Hepatocyte (in vitro differentiated cells): ENCODE results near the gene COG7. TPM values are rescaled to one million over a fixed set of nuclear protein-coding genes. Genes with fewer than 3 reads are reported as not detected.
"Not testable (repeated sequence)": the region's sequence is repeated elsewhere in the genome, so short reads cannot be mapped to it uniquely, and the experiment has no call there.

Experiments used
- DNase-seq: peaks from one replicate; pipeline ENCODE4 v3.0.0-alpha.2; 2016; ENCODE audit warnings: low spot score
- H2AFZ ChIP-seq: fragments of 200-600 bp; sonication (generic); 2 replicates; pipeline ENCODE4 v1.6.0; 2016; ENCODE audit warnings: antibody characterized with exemption, mild to moderate bottlenecking
- H3K27ac ChIP-seq: fragments of 200-600 bp; sonication (generic); 2 replicates; pipeline ENCODE4 v1.5.1; 2016; ENCODE audit warnings: mild to moderate bottlenecking
- H3K27me3 ChIP-seq: fragments of 200-600 bp; sonication (generic); 2 replicates; pipeline ENCODE4 v1.6.1; 2016
- H3K36me3 ChIP-seq: fragments of 200-600 bp; sonication (generic); replicated peaks from 2 replicates; pipeline ENCODE4 v1.5.1; 2016; ENCODE audit warnings: low read depth; ENCODE audit not compliant: insufficient read depth
- H3K4me1 ChIP-seq: fragments of 200-600 bp; sonication (generic); 2 replicates; pipeline ENCODE4 v1.5.1; 2016; ENCODE audit warnings: mild to moderate bottlenecking, moderate library complexity; ENCODE audit not compliant: insufficient read depth
- H3K4me2 ChIP-seq: fragments of 200-600 bp; sonication (generic); 2 replicates; pipeline ENCODE4 v1.6.0; 2016
- H3K4me3 ChIP-seq: fragments of 200-600 bp; sonication (generic); 2 replicates; pipeline ENCODE4 v1.5.1; 2016; ENCODE audit warnings: mild to moderate bottlenecking
- H3K79me2 ChIP-seq: fragments of 200-600 bp; sonication (generic); 2 replicates; pipeline ENCODE4 v1.6.0; 2017; ENCODE audit warnings: mild to moderate bottlenecking
- H3K9me2 ChIP-seq: fragments of 200-600 bp; sonication (generic); replicated peaks from 2 replicates; pipeline ENCODE4 v1.6.0; 2017; ENCODE audit warnings: mild to moderate bottlenecking; ENCODE audit not compliant: insufficient read depth
- H3K9me3 ChIP-seq: fragments of 200-600 bp; sonication (generic); 2 replicates; pipeline ENCODE4 v1.5.1; 2016; ENCODE audit warnings: low read depth, mild to moderate bottlenecking
- H4K20me1 ChIP-seq: fragments of 200-600 bp; sonication (generic); 2 replicates; pipeline ENCODE4 v1.6.0; 2016; ENCODE audit warnings: mild to moderate bottlenecking; ENCODE audit not compliant: insufficient read depth, poor library complexity, severe bottlenecking
- EZH2 ChIP-seq: fragments of 200-600 bp; sonication (generic); IDR thresholded peaks from 2 replicates; pipeline ENCODE4 v1.6.1; 2016; ENCODE audit warnings: antibody characterized with exemption, mild to moderate bottlenecking, borderline replicate concordance
- EZH2phosphoT487 ChIP-seq: fragments of 200-600 bp; sonication (generic); IDR thresholded peaks from one replicate; pipeline ENCODE4 v1.6.1; 2018; ENCODE audit warnings: antibody characterized with exemption, mild to moderate bottlenecking, low read depth, moderate library complexity; ENCODE audit not compliant: unreplicated experiment, severe bottlenecking
- WGBS: methylation state at CpG from one replicate; pipeline ENCODE4 v1.1.6; 2016; ENCODE audit warnings: low lambda C conversion rate; ENCODE audit errors: missing lambda C conversion rate; 5-methylcytosine and 5-hydroxymethylcytosine counted together
- polyA plus RNA-seq: library from polyadenylated mRNA; unstranded; fragments of >200 nt; fragmentation: Nextera tagmentation; extraction: Ambion mirVana; gene quantifications from 2 replicates; pipeline ENCODE4 v1.2.1, GENCODE V29; 2016
- total RNA-seq: library from RNA; depleted of rRNA; stranded (reverse); fragments of >200 nt; gene quantifications from 2 replicates; pipeline ENCODE4 v1.2.3, GENCODE V29; 2014
- TF ChIP-seq, protein P1 (sequence below): fragments of 200-600 bp; sonication (generic); IDR thresholded peaks from 2 replicates; pipeline ENCODE4 v1.5.1; 2016; ENCODE audit warnings: antibody characterized with exemption, mild to moderate bottlenecking; ENCODE audit not compliant: poor library complexity

COG7 gene
- total and polyA plus RNA-seq, 2 experiments from 2014 or later, result 13.5 to 15.4 TPM

DNA sequence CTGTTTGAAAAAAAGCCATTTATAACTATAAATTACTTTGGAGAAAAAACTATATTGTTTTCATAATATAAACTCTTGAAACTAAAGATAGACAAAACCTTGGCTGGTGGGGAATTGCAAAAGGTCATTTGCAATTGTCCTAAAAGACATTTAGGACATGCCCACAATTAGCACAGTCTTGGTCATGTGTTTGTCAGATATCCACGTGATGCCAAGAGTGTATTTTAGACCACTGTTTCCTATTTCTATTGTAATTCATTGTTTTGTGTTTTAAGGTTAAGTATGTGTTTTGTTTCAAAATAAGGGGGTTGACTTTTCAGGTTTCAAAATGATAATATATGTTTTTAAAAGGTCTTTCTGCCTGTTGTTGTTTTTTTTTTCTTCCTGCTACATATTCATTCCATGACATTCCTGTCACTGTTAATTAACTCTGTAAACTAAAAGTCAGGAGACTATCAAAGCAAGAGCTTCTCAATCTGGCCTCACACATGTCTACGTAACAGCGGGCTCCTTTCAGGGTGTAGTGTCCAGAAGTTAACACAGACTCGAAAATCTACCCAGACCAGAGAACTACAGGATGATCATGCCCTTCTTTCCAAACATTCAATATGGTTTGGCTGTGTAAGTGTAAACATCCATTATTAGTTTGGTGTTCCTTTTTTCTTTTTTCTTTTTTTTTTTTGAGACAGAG is 58.7 kb downstream of the COG7 start:
- DNase-seq, result no peak
- Histone ChIP-seq H3K4me3 (no peak overlapping the region), H3K36me3 (no peaks in the 10 kb centered on the region), H3K27me3 (no peaks in the 10 kb centered on the region), H3K4me2 (no peak overlapping the region), H3K9me3 (no peaks in the 10 kb centered on the region), H3K9me2 (no peaks in the 10 kb centered on the region), H3K79me2 (no peaks in the 10 kb centered on the region), H3K27ac (no peak overlapping the region), H2AFZ (no peak overlapping the region), H3K4me1 (no peaks in the 10 kb centered on the region), H4K20me1 (no peaks in the 10 kb centered on the region)
- WGBS, result 92% methylated on average over 4 of the region's 4 CpGs
- TF ChIP-seq EZH2, result no peak
- TF ChIP-seq, protein P1, sequence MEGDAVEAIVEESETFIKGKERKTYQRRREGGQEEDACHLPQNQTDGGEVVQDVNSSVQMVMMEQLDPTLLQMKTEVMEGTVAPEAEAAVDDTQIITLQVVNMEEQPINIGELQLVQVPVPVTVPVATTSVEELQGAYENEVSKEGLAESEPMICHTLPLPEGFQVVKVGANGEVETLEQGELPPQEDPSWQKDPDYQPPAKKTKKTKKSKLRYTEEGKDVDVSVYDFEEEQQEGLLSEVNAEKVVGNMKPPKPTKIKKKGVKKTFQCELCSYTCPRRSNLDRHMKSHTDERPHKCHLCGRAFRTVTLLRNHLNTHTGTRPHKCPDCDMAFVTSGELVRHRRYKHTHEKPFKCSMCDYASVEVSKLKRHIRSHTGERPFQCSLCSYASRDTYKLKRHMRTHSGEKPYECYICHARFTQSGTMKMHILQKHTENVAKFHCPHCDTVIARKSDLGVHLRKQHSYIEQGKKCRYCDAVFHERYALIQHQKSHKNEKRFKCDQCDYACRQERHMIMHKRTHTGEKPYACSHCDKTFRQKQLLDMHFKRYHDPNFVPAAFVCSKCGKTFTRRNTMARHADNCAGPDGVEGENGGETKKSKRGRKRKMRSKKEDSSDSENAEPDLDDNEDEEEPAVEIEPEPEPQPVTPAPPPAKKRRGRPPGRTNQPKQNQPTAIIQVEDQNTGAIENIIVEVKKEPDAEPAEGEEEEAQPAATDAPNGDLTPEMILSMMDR, result no peak
- TF ChIP-seq EZH2phosphoT487, result no peak

DNA sequence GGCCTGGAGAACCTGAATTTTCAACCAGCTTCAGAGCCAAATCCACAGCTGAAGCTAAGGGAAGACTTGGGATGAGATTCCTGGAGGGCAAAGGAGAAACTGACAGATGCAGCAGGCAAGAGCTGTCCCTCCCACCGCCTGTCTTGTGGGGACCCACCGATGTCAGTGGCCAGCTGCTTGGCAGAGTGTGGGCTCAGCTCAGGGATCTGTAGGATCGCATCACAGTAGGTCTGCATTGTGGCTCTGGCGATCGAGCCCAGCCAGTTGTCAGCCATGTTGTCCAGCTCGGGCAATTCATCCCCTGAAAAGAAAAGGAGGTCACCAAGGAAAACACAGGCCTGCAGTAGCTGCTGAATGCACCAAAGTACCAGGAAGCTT is 60.8 kb downstream of the COG7 start:
- Histone ChIP-seq H2AFZ (no peak overlapping the region), H4K20me1 (no peaks in the 10 kb centered on the region), H3K36me3 (no peaks in the 10 kb centered on the region), H3K9me3 (no peaks in the 10 kb centered on the region), H3K27ac (no peak overlapping the region), H3K4me3 (no peak overlapping the region), H3K27me3 (no peaks in the 10 kb centered on the region), H3K79me2 (no peaks in the 10 kb centered on the region), H3K4me1 (no peaks in the 10 kb centered on the region), H3K9me2 (no peaks in the 10 kb centered on the region), H3K4me2 (no peak overlapping the region)
- TF ChIP-seq EZH2phosphoT487 (no peak), EZH2 (no peak)
- TF ChIP-seq, protein P1, result no peak
- 97% methylated on average over 6 of the region's 6 CpGs for WGBS
- no peak for DNase-seq

DNA sequence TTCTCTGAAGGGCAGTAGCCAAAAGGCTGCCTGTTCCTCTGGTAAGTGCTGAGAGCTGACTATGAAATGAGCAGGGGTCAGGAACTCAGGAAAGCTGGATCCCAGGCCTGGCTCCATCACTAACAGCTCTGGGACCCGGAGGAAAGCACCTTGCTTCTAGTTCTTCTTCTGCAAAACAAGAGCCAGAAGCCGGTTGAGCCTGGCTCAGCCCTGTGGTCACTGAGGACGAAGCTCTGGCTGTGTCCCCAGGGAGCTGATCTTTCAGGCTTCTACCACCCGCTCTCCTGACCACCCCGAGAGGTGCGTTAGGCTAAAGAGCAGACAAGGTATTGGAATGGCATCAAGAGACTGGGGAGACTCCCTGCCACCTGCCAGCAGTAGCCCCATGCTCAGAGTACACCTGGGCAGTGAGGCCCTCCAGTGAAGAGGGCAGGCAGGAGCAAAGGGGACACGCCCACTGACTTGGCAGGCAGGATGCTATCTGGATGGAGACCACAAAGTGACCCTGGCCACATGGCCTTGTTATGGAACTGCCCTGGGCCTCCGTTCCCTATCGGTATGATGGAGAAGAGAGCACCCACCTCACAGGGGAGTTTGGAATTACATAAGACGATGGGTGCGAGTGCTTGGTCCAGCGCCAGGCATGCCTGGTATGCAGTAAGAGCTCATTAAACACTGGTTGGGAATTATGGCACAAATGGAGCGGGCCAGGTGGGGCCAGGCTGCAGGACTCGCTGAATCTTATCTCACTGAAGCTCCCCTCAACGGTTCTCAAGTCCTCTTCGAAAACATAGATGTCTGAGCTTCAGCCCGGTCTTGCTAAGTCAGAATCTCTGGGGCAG is 61.4 kb downstream of the COG7 start:
- no peak overlapping the region for H3K4me2 ChIP-seq
- H3K9me3 ChIP-seq, result no peaks in the 10 kb centered on the region
- H3K36me3 ChIP-seq, result no peaks in the 10 kb centered on the region
- H2AFZ ChIP-seq, result no peak overlapping the region
- no peak overlapping the region for H3K27ac ChIP-seq
- no peaks in the 10 kb centered on the region for H3K27me3 ChIP-seq
- no peak for TF ChIP-seq EZH2
- TF ChIP-seq, protein P1, result no peak
- no peak for TF ChIP-seq EZH2phosphoT487
- no peaks in the 10 kb centered on the region for H3K4me1 ChIP-seq
- 98% methylated on average over 17 of the region's 17 CpGs for WGBS
- H3K9me2 ChIP-seq, result no peaks in the 10 kb centered on the region
- no peaks in the 10 kb centered on the region for H3K79me2 ChIP-seq
- H3K4me3 ChIP-seq, result no peak overlapping the region
- no peak for DNase-seq
- H4K20me1 ChIP-seq, result no peaks in the 10 kb centered on the region

DNA sequence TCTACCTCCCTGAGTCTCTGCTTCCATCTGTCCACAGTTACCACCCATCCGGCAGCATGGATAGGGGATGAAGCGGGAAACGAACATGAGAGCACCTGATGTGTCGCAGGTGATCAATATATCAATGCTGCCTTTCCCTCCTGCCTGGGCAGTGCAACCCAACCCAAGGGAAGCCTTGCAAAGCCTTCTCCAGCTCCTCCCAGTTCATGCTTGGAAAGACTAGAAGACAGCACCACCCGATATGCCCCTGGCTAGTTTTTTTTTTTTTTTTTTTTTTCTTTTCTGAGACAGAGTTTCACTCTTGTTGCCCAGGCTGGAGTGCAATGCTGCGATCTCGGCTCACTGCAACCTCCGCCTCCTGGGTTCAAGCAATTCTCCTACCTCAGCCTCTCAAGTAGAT is 63.1 kb downstream of the COG7 start:
- H3K4me3 ChIP-seq, H3K27ac ChIP-seq, H4K20me1 ChIP-seq, H3K9me3 ChIP-seq, H3K36me3 ChIP-seq, H3K27me3 ChIP-seq, H3K79me2 ChIP-seq, H2AFZ ChIP-seq, H3K9me2 ChIP-seq, DNase-seq, H3K4me1 ChIP-seq, H3K4me2 ChIP-seq: not testable (repeated sequence)
- 98% methylated on average over 8 of the region's 8 CpGs for WGBS
